Endothelial cell of umbilical vein (primary cell): ENCODE data around the gene SMOC1. TPM values are rescaled to one million over a fixed set of nuclear protein-coding genes. Genes with fewer than 3 reads are reported as not detected.
A peak's percentile ranks its signal among the peaks of the same experiment; 100 is the strongest.

Experiments used
- BruUV-seq: library from RNA; stranded (reverse); fragments of 400-500 nt; replicated peaks from 2 replicates; lab custom pipeline; 2021; lab: Mats Ljungman, UMichigan
- CTCF ChIA-PET: fragments of 300-600, 350-600 bp; sonication (Branson Sonifier 250); formaldehyde crosslinking; loops from one replicate; lab custom pipeline; 2021; ENCODE audit warnings: antibody characterized with exemption, inconsistent platforms; lab: Charles Lee
- POLR2A ChIA-PET: fragments of 300-600, 350-600 bp; sonication (Branson Sonifier 250); formaldehyde crosslinking; loops from one replicate; lab custom pipeline; 2021; ENCODE audit warnings: antibody characterized with exemption, inconsistent platforms; lab: Charles Lee
- DNase-seq: peaks from one replicate; pipeline ENCODE4 v3.0.0-alpha.2; 2011; ENCODE audit warnings: low read depth, low spot score
- FAIRE-seq: peaks from 2 replicates; lab custom pipeline; 2011; peaks lifted over from hg19 to GRCh38; lab: Jason Lieb, UNC
- H2AFZ ChIP-seq: 2 replicates; pipeline ENCODE4 v1.6.0; 2012; ENCODE audit warnings: low read depth, low read length, control low read depth, inconsistent platforms
- H3K27ac ChIP-seq: 2 replicates; pipeline ENCODE4 v1.5.1; 2011; ENCODE audit warnings: low read depth, mild to moderate bottlenecking, control low read depth, low read length, moderate library complexity; ENCODE audit not compliant: insufficient read depth
- H3K27me3 ChIP-seq, 2 experiments: 2 replicates each; pipeline versions ENCODE4 v1.6.0 to v1.6.1; 2011; ENCODE audit warnings: low read length in 2 of 2, mixed read lengths in 1 of 2; ENCODE audit not compliant: control insufficient read depth in 2 of 2, insufficient read depth in 2 of 2
- H3K36me3 ChIP-seq, 2 experiments: 2 replicates in 1 of 2; 3 replicates in 1 of 2; pipeline ENCODE4 v1.5.1; 2011; ENCODE audit warnings: low read length in 2 of 2, mild to moderate bottlenecking in 1 of 2, moderate library complexity in 1 of 2; ENCODE audit not compliant: control insufficient read depth in 2 of 2, insufficient read depth in 2 of 2; ENCODE audit errors: extremely low read depth in 1 of 2
- H3K4me1 ChIP-seq: 3 replicates; pipeline ENCODE4 v1.5.1; 2011; ENCODE audit warnings: mild to moderate bottlenecking, low read length; ENCODE audit not compliant: control insufficient read depth, insufficient read depth; ENCODE audit errors: extremely low read depth
- H3K4me2 ChIP-seq: 2 replicates; pipeline ENCODE4 v1.6.1; 2011; ENCODE audit warnings: low read length, control low read depth, mixed read lengths; ENCODE audit not compliant: insufficient read depth
- H3K4me3 ChIP-seq, 3 experiments: fragments of 200-600 bp in 1 of 3; sonication (generic), shearing (Covaris generic) in 1 of 3; replicated peaks in 1 of 3; 2 replicates each; pipeline ENCODE4 v1.5.1; 2011 to 2016; ENCODE audit warnings: control low read depth in 3 of 3, low read length in 3 of 3, mild to moderate bottlenecking in 2 of 3, inconsistent platforms in 1 of 3, low read depth in 1 of 3, moderate library complexity in 1 of 3; ENCODE audit not compliant: insufficient read depth in 1 of 3
- H3K79me2 ChIP-seq: 2 replicates; pipeline ENCODE4 v1.6.0; 2012; ENCODE audit warnings: low read length, inconsistent platforms; ENCODE audit not compliant: control insufficient read depth, insufficient read depth
- H3K9ac ChIP-seq: replicated peaks from 2 replicates; pipeline ENCODE3; 2011; ENCODE audit warnings: low read length, control low read depth; ENCODE audit not compliant: insufficient read depth; ENCODE audit errors: extremely low read depth
- H3K9me1 ChIP-seq: replicated peaks from 3 replicates; pipeline ENCODE4 v1.6.0; 2011; ENCODE audit warnings: mild to moderate bottlenecking, low read length; ENCODE audit not compliant: control insufficient read depth, insufficient read depth; ENCODE audit errors: extremely low read depth
- H3K9me3 ChIP-seq: replicated peaks from 2 replicates; pipeline ENCODE4 v1.5.1; 2012; ENCODE audit warnings: low read length, inconsistent platforms; ENCODE audit not compliant: control insufficient read depth, insufficient read depth
- H4K20me1 ChIP-seq: replicated peaks from 2 replicates; pipeline ENCODE3; 2011; ENCODE audit warnings: mild to moderate bottlenecking, low read length; ENCODE audit not compliant: control insufficient read depth, insufficient read depth; ENCODE audit errors: extremely low read depth
- CTCF ChIP-seq, 2 donors: IDR thresholded peaks; 1 replicate in 1 of 2; 2 replicates in 1 of 2; pipeline ENCODE4 v1.5.1; 2011; ENCODE audit warnings: low read length in 2 of 2, mild to moderate bottlenecking in 2 of 2, moderate library complexity in 2 of 2, control low read depth in 1 of 2, inconsistent platforms in 1 of 2, low read depth in 1 of 2; ENCODE audit not compliant: insufficient read depth in 1 of 2; ENCODE audit errors: extremely low read depth in 1 of 2
- EZH2 ChIP-seq: IDR thresholded peaks from 2 replicates; pipeline ENCODE4 v1.6.1; 2012; ENCODE audit warnings: borderline replicate concordance, low read depth, mild to moderate bottlenecking, moderate library complexity, low read length, inconsistent platforms; ENCODE audit not compliant: severe bottlenecking
- FOS ChIP-seq: IDR thresholded peaks from 2 replicates; pipeline ENCODE4 v1.6.1; 2011; ENCODE audit warnings: mild to moderate bottlenecking, low read length, moderate library complexity, borderline replicate concordance; ENCODE audit not compliant: insufficient read depth
- GATA2 ChIP-seq: IDR thresholded peaks from 2 replicates; pipeline ENCODE4 v1.7.0; 2011; ENCODE audit warnings: low read depth, mild to moderate bottlenecking, moderate library complexity, mixed read lengths, low read length; ENCODE audit not compliant: insufficient read length, insufficient read depth
- JUN ChIP-seq: IDR thresholded peaks from 2 replicates; pipeline ENCODE4 v1.6.1; 2011; ENCODE audit warnings: borderline replicate concordance, low read depth; ENCODE audit not compliant: insufficient read length, insufficient read depth
- MAX ChIP-seq: IDR thresholded peaks from 2 replicates; pipeline ENCODE4 v1.6.1; 2011; ENCODE audit not compliant: insufficient read depth, insufficient read length
- MYC ChIP-seq: IDR thresholded peaks from one replicate; pipeline ENCODE4 v1.6.1; 2011; ENCODE audit warnings: mild to moderate bottlenecking, low read depth, low read length
- POLR2A ChIP-seq: IDR thresholded peaks from 2 replicates; pipeline ENCODE4 v1.6.1; 2012; ENCODE audit warnings: low read depth, mild to moderate bottlenecking, control low read depth, low read length
- POLR2AphosphoS5 ChIP-seq: IDR thresholded peaks from 2 replicates; pipeline ENCODE4 v1.6.1; 2012; ENCODE audit warnings: low read depth, mild to moderate bottlenecking, control low read depth, low read length, moderate library complexity; ENCODE audit not compliant: insufficient read depth
- dilution Hi-C: fragments of 300-500 bp; cut with MboI; formaldehyde crosslinking; loops from one replicate; pipeline ENCODE4 v1.15.0; 2019; ENCODE audit warnings: low sequenced_read_pairs; ENCODE audit not compliant: extremely low pct_ligation_motif_present
- intact Hi-C: fragments of 100-400 bp; cut with micrococcal nuclease; formaldehyde crosslinking; loops from one replicate; pipeline ENCODE4 v1.10.0; 2022
- polyA plus RNA-seq, 4 experiments: library from polyadenylated mRNA; depleted of rRNA in 3 of 4; stranded (reverse) in 3 of 4; unstranded in 1 of 4; fragments of >200 nt; gene quantifications; 2 replicates each; pipeline versions ENCODE4 v1.2.1 to v1.2.3, GENCODE V29; 2011 to 2012; ENCODE audit warnings: missing spikeins in 1 of 4
- total RNA-seq: library from RNA; stranded (reverse); gene quantifications from 2 replicates; pipeline ENCODE4 v1.2.3, GENCODE V29; 2021

The SMOC1 gene
- total and polyA plus RNA-seq, 2 donors (not counting 3 experiments of a cell fraction or from before 2014, with no cell fraction given) = 0.97 to 1.1 TPM

GRCh38 chr14:69876848-69877306 lies 2.3 kb upstream of the SMOC1 start:
- Histone ChIP-seq H3K36me3 (no peaks in the 10 kb centered on the region), H3K4me2 (no peak overlapping the region), H4K20me1 (no peaks in the 10 kb centered on the region), H3K4me1 (no peaks in the 10 kb centered on the region), H3K9me1 (no peaks in the 10 kb centered on the region), H2AFZ (no peak overlapping the region), H3K9ac (no peak overlapping the region), H3K4me3 (no peak overlapping the region), H3K27me3 (peaks cover 29 to 32% of the 10 kb centered on the region in 2 experiments), H3K27ac (no peak overlapping the region), H3K79me2 (no peaks in the 10 kb centered on the region), H3K9me3 (no peaks in the 10 kb centered on the region)
- dilution Hi-C loops (no loop called here), intact Hi-C loops (loop anchor here (1.0 to 5.0 kb wide), 4 partner anchors 58 to 151 kb away; no protein-coding TSS in a partner anchor)
- TF ChIP-seq EZH2 (no peak), POLR2A (no peak), FOS (no peak), GATA2 (no peak), JUN (no peak), MAX (no peak), CTCF (IDR thresholded peaks at IDR 0.05; ENCODE audit: extremely low read depth in 1 of 2, insufficient read depth in 1 of 2, low read depth in 1 of 2, low read length in 2 of 2) (no peak), MYC (no peak), POLR2AphosphoS5 (no peak)
- BruUV-seq = no TSS peak
- DNase-seq = peak; percentile 4
- CTCF ChIA-PET = interaction anchor here (1.0 to 4.5 kb wide), 11 partner anchors 19 to 152 kb away, joined by 3 to 110 read pairs (median 7); no protein-coding TSS in a partner anchor
- no peak for FAIRE-seq
- POLR2A ChIA-PET = no interaction called here
